ENCODE data around the gene FAM149B1. TPM values are rescaled to one million over a fixed set of nuclear protein-coding genes. Genes with fewer than 3 reads are reported as not detected.

Gene FAM149B1
- total RNA-seq, 4 donors from 2014 or later, result 7.4 to 21.6 (median 13.2) TPM

GRCh38 chr10:73244866-73245477 is 77.1 kb downstream of the FAM149B1 start:
- Histone ChIP-seq H3K27me3 (no peaks in the 10 kb centered on the region), H3K9me3 (no peaks in the 10 kb centered on the region), H3K4me1 (peaks cover 0 to 23% (median 5%) of the 10 kb centered on the region in 4 donors), H3K4me3 (no peak overlapping the region), H3K27ac (no peak overlapping the region), H3K36me3 (peaks cover 0 to 56% (median 0%) of the 10 kb centered on the region in 3 donors)
- no peak for TF ChIP-seq POLR2A (IDR thresholded peaks at IDR 0.05)
- TF ChIP-seq CTCF (IDR thresholded peaks at IDR 0.05), result no peak
- DNase-seq, result no peak

- Histone ChIP-seq H3K4me3 (peak overlapping the region; percentile 66 to 90 (median 82)), H3K27me3 (no peaks in the 10 kb centered on the region), H3K27ac (peak overlapping the region; percentile 82 to 93 (median 88)), H3K4me1 (peaks cover 0 to 32% (median 8%) of the 10 kb centered on the region in 4 donors), H3K36me3 (peaks cover 0 to 52% (median 0%) of the 10 kb centered on the region in 3 donors), H3K9me3 (no peaks in the 10 kb centered on the region)
- DNase-seq, result no peak
- TF ChIP-seq POLR2A (IDR thresholded peaks at IDR 0.05), result no peak
- no peak for TF ChIP-seq CTCF (IDR thresholded peaks at IDR 0.05)
Measured at GRCh38 chr10:73246322-73246645, 78.4 kb downstream of the FAM149B1 start.

GRCh38 chr10:73246646-73247508 is 79.0 kb downstream of the FAM149B1 start, which contains the start of gene DNAJC9:
Gene DNAJC9, minus strand, starts transcription at chr10:73247255. Its CDS starts 66 bp downstream, at chr10:73247189.
- peak within 1 kb of the TSS; percentile 66 to 90 (median 82) for H3K4me3 ChIP-seq
- peaks cover 0 to 46% (median 0%) of the 10 kb centered on the region in 3 donors for H3K36me3 ChIP-seq
- peak; percentile 72 to 80 for TF ChIP-seq POLR2A (IDR thresholded peaks at IDR 0.05)
- TF ChIP-seq CTCF (IDR thresholded peaks at IDR 0.05), result peak in 4 of 6 experiments; percentile 12 to 37 (median 16)
- H3K27me3 ChIP-seq, result no peaks in the 10 kb centered on the region
- H3K4me1 ChIP-seq, result peaks cover 0 to 37% (median 13%) of the 10 kb centered on the region in 4 donors
- peak within 1 kb of the TSS; percentile 82 to 93 (median 88) for H3K27ac ChIP-seq
- DNase-seq, result peak; percentile 98 to 99 (median 98)
- no peaks in the 10 kb centered on the region for H3K9me3 ChIP-seq

- H3K27ac ChIP-seq, result peak overlapping the region; percentile 82 to 93 (median 88)
- no peak for DNase-seq
- peak overlapping the region; percentile 66 to 90 (median 82) for H3K4me3 ChIP-seq
- H3K4me1 ChIP-seq, result peaks cover 0 to 37% (median 13%) of the 10 kb centered on the region in 4 donors
- no peaks in the 10 kb centered on the region for H3K9me3 ChIP-seq
- H3K36me3 ChIP-seq, result peaks cover 0 to 38% (median 0%) of the 10 kb centered on the region in 3 donors
- H3K27me3 ChIP-seq, result no peaks in the 10 kb centered on the region
- TF ChIP-seq CTCF (IDR thresholded peaks at IDR 0.05), result no peak
- TF ChIP-seq POLR2A (IDR thresholded peaks at IDR 0.05), result no peak
Measured at GRCh38 chr10:73247509-73248258, 79.8 kb downstream of the FAM149B1 start.

GRCh38 chr10:73248259-73248724 is 80.4 kb downstream of the FAM149B1 start:
- no peaks in the 10 kb centered on the region for H3K9me3 ChIP-seq
- H3K4me1 ChIP-seq, result peaks cover 0 to 39% (median 13%) of the 10 kb centered on the region in 4 donors
- H3K27ac ChIP-seq, result peak overlapping the region in 1 of 4 donors; percentile 93
- peaks cover 0 to 32% (median 0%) of the 10 kb centered on the region in 3 donors for H3K36me3 ChIP-seq
- TF ChIP-seq POLR2A (IDR thresholded peaks at IDR 0.05), result no peak
- no peak for TF ChIP-seq CTCF (IDR thresholded peaks at IDR 0.05)
- DNase-seq, result no peak
- H3K27me3 ChIP-seq, result no peaks in the 10 kb centered on the region
- H3K4me3 ChIP-seq, result no peak overlapping the region

All from Peyer's patch (tissue), 4 donors.